OCI-LY1 (cell line): ENCODE results near the gene JMJD1C.

ENCODE experiments used
- CTCF ChIP-seq: fragments of 200-600 bp; sonication (generic), shearing (Covaris generic); IDR thresholded peaks from 2 replicates; pipeline ENCODE4 v1.5.1; 2017; ENCODE audit warnings: mild to moderate bottlenecking, antibody characterized with exemption, low read length, moderate library complexity, mixed read lengths
- EZH2 ChIP-seq: fragments of 200-600 bp; sonication (generic), shearing (Covaris generic); IDR thresholded peaks from 2 replicates; pipeline ENCODE4 v1.8.0; 2017; ENCODE audit warnings: borderline replicate concordance, mixed run types, mild to moderate bottlenecking, antibody characterized with exemption, low read length, moderate library complexity, mixed read lengths

- TF ChIP-seq CTCF (no peak), EZH2 (no peak)
Observed at GRCh38 chr10:63209705-63210104, 256.1 kb downstream of the JMJD1C start.
